ENCODE data around the gene ABCB8.
"Not testable (repeated sequence)": the region's sequence is repeated elsewhere in the genome, so short reads cannot be mapped to it uniquely, and the experiment has no call there.

DNA sequence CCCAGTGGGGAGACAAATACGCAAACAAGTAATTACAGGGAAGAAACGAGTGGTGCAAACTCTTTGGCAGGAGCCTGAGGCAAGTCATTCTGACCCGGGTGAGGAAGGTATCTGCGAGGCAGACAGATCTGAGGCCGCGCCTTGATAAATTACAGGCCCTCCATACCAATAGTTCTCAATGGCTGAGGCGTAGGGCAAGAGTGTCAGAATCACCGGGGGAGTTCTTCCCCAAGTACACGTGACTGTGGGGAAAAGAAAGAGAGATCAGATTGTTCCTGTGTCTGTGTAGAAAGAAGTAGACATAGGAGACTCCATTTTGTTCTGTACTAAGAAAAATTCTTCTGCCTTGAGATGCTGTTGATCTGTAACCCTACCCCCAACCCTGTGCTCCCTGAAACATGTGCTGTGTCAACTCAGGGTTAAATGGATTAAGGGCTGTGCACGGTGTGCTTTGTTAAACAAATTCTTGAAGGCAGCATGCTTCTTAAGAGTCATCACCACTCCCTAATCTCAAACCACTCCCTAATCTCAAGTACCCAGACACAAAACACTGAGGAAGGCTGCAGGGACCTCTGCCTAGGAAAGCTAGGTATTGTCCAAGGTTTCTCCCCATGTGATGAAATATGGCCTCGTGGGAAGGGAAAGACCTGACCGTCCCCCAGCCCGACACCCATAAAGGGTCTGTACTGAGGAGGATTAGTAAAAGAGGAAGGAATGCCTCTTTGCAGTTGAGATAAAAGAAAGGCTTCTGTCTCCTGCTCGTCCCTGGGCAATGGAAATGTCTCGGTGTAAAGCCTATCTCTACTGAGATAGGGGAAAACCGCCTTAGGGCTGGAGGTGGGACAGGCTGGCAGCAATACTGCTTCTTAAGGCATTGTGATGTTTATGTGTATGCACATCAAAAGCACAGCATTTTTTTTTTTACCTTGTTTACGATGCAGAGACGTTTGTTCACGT lies 1.2 kb upstream of the ABCB8 start:
- not testable (repeated sequence) for TF ChIP-seq LEF1 (IDR thresholded peaks at IDR 0.05; ENCODE audit: borderline replicate concordance); SP1 (IDR thresholded peaks at IDR 0.05); ARNT (IDR thresholded peaks at IDR 0.05); FOXA1 (IDR thresholded peaks at IDR 0.05); CTBP1 (IDR thresholded peaks at IDR 0.05; ENCODE audit: borderline replicate concordance); NFRKB (IDR thresholded peaks at IDR 0.05); FOXK2 (IDR thresholded peaks at IDR 0.05); L3MBTL2 (conservative IDR thresholded peaks at IDR 0.05); FOXM1 (IDR thresholded peaks at IDR 0.05; ENCODE audit: borderline replicate concordance); SUZ12 (IDR thresholded peaks at IDR 0.05); BHLHE40 (IDR thresholded peaks at IDR 0.05; ENCODE audit: borderline replicate concordance); TARDBP (IDR thresholded peaks at IDR 0.05); ZNF384 (IDR thresholded peaks at IDR 0.05)
- TF ChIP-seq, protein P1, sequence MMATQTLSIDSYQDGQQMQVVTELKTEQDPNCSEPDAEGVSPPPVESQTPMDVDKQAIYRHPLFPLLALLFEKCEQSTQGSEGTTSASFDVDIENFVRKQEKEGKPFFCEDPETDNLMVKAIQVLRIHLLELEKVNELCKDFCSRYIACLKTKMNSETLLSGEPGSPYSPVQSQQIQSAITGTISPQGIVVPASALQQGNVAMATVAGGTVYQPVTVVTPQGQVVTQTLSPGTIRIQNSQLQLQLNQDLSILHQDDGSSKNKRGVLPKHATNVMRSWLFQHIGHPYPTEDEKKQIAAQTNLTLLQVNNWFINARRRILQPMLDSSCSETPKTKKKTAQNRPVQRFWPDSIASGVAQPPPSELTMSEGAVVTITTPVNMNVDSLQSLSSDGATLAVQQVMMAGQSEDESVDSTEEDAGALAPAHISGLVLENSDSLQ (IDR thresholded peaks at IDR 0.05) = not testable (repeated sequence)
